Keratinocyte (primary cell): Measurements from ENCODE around the gene PLAU. TPM values are rescaled to one million over a fixed set of nuclear protein-coding genes. Genes with fewer than 3 reads are reported as not detected.
"Not testable (repeated sequence)": the region's sequence is repeated elsewhere in the genome, so short reads cannot be mapped to it uniquely, and the experiment has no call there.

ENCODE experiments used
- DNase-seq: peaks from one replicate; pipeline ENCODE4 v3.0.0-alpha.2; 2011; ENCODE audit warnings: low read depth, missing footprints, low spot score
- FAIRE-seq: peaks from 2 replicates; lab custom pipeline; 2011; peaks lifted over from hg19 to GRCh38; lab: Jason Lieb, UNC
- H2AFZ ChIP-seq: 2 replicates; pipeline ENCODE4 v1.6.0; 2012; ENCODE audit warnings: low read length, control low read depth, inconsistent platforms; ENCODE audit not compliant: control insufficient read depth
- H3K27ac ChIP-seq: 2 replicates; pipeline ENCODE4 v1.5.1; 2011; ENCODE audit warnings: low read length; ENCODE audit not compliant: control insufficient read depth, insufficient read depth
- H3K27me3 ChIP-seq: 3 replicates; pipeline ENCODE4 v1.6.0; 2011; ENCODE audit warnings: low read length; ENCODE audit not compliant: control insufficient read depth, insufficient read depth; ENCODE audit errors: extremely low read depth
- H3K36me3 ChIP-seq, 2 experiments: 2 replicates in 1 of 2; 3 replicates in 1 of 2; pipeline ENCODE4 v1.5.1; 2011; ENCODE audit warnings: low read length in 2 of 2, mild to moderate bottlenecking in 1 of 2; ENCODE audit not compliant: control insufficient read depth in 2 of 2, insufficient read depth in 2 of 2; ENCODE audit errors: extremely low read depth in 1 of 2
- H3K4me1 ChIP-seq: 3 replicates; pipeline ENCODE4 v1.5.1; 2011; ENCODE audit warnings: low read length; ENCODE audit not compliant: control insufficient read depth, insufficient read depth; ENCODE audit errors: extremely low read depth
- H3K4me2 ChIP-seq: 3 replicates; pipeline ENCODE4 v1.6.0; 2011; ENCODE audit warnings: low read depth, low read length; ENCODE audit not compliant: control insufficient read depth, insufficient read depth; ENCODE audit errors: extremely low read depth
- H3K4me3 ChIP-seq, 3 experiments: fragments of 200-600 bp in 1 of 3; sonication (generic) in 1 of 3; 2 replicates in 2 of 3; 3 replicates in 1 of 3; pipeline ENCODE4 v1.5.1; 2011 to 2016; ENCODE audit warnings: low read length in 3 of 3, mild to moderate bottlenecking in 3 of 3, control low read depth in 2 of 3, inconsistent platforms in 1 of 3, low read depth in 1 of 3, mixed read lengths in 1 of 3, mixed run types in 1 of 3, moderate library complexity in 1 of 3; ENCODE audit not compliant: control insufficient read depth in 2 of 3, insufficient read depth in 2 of 3; ENCODE audit errors: extremely low read depth in 1 of 3
- H3K79me2 ChIP-seq: 2 replicates; pipeline ENCODE4 v1.6.0; 2012; ENCODE audit warnings: low read length; ENCODE audit not compliant: control insufficient read depth, insufficient read depth
- H3K9ac ChIP-seq: 3 replicates; pipeline ENCODE4 v1.6.0; 2011; ENCODE audit warnings: low read length; ENCODE audit not compliant: control insufficient read depth, insufficient read depth; ENCODE audit errors: extremely low read depth
- H3K9me1 ChIP-seq: 3 replicates; pipeline ENCODE4 v1.6.0; 2011; ENCODE audit warnings: low read length; ENCODE audit not compliant: control insufficient read depth, insufficient read depth; ENCODE audit errors: extremely low read depth
- H3K9me3 ChIP-seq: 2 replicates; pipeline ENCODE4 v1.5.1; 2012; ENCODE audit warnings: low read depth, low read length; ENCODE audit not compliant: control insufficient read depth
- H4K20me1 ChIP-seq: 3 replicates; pipeline ENCODE4 v1.6.0; 2011; ENCODE audit warnings: low read length; ENCODE audit not compliant: control insufficient read depth, insufficient read depth; ENCODE audit errors: extremely low read depth
- EZH2 ChIP-seq: IDR thresholded peaks from one replicate; pipeline ENCODE4 v1.6.1; 2012; ENCODE audit warnings: inconsistent platforms, mild to moderate bottlenecking, low read length, moderate library complexity
- dilution Hi-C: fragments of 300-500 bp; cut with MboI; formaldehyde crosslinking; loops from one replicate; pipeline ENCODE4 v1.7.0; 2020; ENCODE audit warnings: low sequenced_read_pairs; ENCODE audit not compliant: extremely low pct_ligation_motif_present
- polyA plus RNA-seq, 5 experiments: library from polyadenylated mRNA; depleted of rRNA in 3 of 5; stranded (reverse) in 3 of 5; stranded (forward) in 1 of 5; unstranded in 1 of 5; fragments of >200 nt; gene quantifications; 1 replicate in 1 of 5; 2 replicates in 3 of 5; 3 replicates in 1 of 5; pipeline versions ENCODE4 v1.2.1 to v1.2.3, GENCODE V29; 2011 to 2012; ENCODE audit warnings: missing spikeins in 2 of 5, low read depth in 1 of 5, low replicate concordance in 1 of 5
- TF ChIP-seq, protein P1 (sequence below), 3 experiments: IDR thresholded peaks in 1 of 3; conservative IDR thresholded peaks in 1 of 3; optimal IDR thresholded peaks in 1 of 3; 2 replicates in 2 of 3; 3 replicates in 1 of 3; pipeline versions ENCODE3 to v1.5.1; 2011; ENCODE audit warnings: low read length in 3 of 3, mild to moderate bottlenecking in 3 of 3, moderate library complexity in 2 of 3, control low read depth in 1 of 3, inconsistent platforms in 1 of 3; ENCODE audit not compliant: insufficient read depth in 2 of 3; ENCODE audit errors: extremely low read depth in 1 of 3

Gene PLAU
- polyA plus RNA-seq, 1 donor (not counting 4 experiments of a cell fraction or from before 2014, with no cell fraction given) = 262 TPM

DNA sequence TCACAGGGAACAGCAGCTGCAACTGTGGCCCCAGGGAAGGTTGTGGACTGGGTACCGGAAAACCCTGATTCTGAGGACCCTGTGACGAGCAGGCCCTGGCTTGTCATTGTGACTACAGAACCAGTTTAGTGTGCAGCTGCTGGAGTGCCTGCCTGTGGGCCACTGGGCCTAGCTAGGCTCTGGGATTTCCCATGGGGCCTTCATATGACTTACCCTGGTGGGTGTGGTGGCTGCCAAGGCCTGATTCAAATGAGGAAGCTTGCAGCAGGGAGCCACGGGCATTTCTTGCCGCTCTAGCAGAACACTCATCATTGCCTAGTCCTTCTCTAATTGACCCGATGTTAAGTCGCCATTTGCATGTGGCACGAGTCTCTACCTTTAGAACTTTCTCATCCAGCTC is 21.9 kb upstream of the PLAU start:
- H3K4me3 ChIP-seq = peak overlapping the region in 2 of 3 experiments; percentile 26 to 45
- DNase-seq = peak; percentile 99
- H3K27me3 ChIP-seq = no peaks in the 10 kb centered on the region
- H3K27ac ChIP-seq = peak overlapping the region; percentile 96
- H3K9me3 ChIP-seq = no peaks in the 10 kb centered on the region
- H3K4me2 ChIP-seq = peak overlapping the region; percentile 82
- H3K79me2 ChIP-seq = no peaks in the 10 kb centered on the region
- TF ChIP-seq, protein P1, sequence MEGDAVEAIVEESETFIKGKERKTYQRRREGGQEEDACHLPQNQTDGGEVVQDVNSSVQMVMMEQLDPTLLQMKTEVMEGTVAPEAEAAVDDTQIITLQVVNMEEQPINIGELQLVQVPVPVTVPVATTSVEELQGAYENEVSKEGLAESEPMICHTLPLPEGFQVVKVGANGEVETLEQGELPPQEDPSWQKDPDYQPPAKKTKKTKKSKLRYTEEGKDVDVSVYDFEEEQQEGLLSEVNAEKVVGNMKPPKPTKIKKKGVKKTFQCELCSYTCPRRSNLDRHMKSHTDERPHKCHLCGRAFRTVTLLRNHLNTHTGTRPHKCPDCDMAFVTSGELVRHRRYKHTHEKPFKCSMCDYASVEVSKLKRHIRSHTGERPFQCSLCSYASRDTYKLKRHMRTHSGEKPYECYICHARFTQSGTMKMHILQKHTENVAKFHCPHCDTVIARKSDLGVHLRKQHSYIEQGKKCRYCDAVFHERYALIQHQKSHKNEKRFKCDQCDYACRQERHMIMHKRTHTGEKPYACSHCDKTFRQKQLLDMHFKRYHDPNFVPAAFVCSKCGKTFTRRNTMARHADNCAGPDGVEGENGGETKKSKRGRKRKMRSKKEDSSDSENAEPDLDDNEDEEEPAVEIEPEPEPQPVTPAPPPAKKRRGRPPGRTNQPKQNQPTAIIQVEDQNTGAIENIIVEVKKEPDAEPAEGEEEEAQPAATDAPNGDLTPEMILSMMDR (optimal IDR thresholded peaks at IDR 0.05 in 1 of 3, IDR thresholded peaks at IDR 0.05 in 1 of 3, conservative IDR thresholded peaks at IDR 0.05 in 1 of 3; ENCODE audit: extremely low read depth in 1 of 3, insufficient read depth in 2 of 3, low read length in 3 of 3) = no peak
- TF ChIP-seq EZH2 = no peak
- H3K9me1 ChIP-seq = no peaks in the 10 kb centered on the region
- dilution Hi-C loops = no loop called here
- no peak overlapping the region for H2AFZ ChIP-seq
- peak; percentile 86 for FAIRE-seq
- H3K4me1 ChIP-seq = peaks cover 65% of the 10 kb centered on the region
- H3K9ac ChIP-seq = peak overlapping the region; percentile 91
- no peaks in the 10 kb centered on the region for H3K36me3 ChIP-seq
- no peaks in the 10 kb centered on the region for H4K20me1 ChIP-seq

DNA sequence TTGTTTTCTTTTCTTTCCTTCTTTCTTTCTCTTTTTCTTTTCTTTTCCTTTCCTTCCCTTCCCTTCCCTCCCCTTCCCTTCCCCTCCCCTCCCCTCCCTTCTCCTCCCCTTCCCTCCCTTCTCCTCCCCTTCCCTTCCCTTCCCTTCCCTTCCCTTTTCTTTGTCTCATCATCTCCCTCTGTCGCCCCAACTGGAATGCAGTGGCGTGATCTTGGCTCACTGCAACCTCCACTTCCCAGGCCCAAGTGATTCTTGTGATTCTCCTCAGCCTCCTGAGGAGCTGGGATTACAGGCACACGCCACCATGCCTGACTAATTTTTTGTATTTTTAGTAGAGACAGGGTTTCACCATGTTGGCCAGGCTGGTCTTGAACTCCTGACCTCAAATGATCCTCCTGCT is 21.5 kb upstream of the PLAU start:
- H3K4me3 ChIP-seq, H3K9me3 ChIP-seq, H3K79me2 ChIP-seq, DNase-seq, H3K36me3 ChIP-seq, H3K27me3 ChIP-seq, H3K4me2 ChIP-seq, dilution Hi-C loops, H2AFZ ChIP-seq, H4K20me1 ChIP-seq, H3K9me1 ChIP-seq, FAIRE-seq: not testable (repeated sequence)
- H3K27ac ChIP-seq = peak overlapping the region; percentile 96
- H3K4me1 ChIP-seq = peaks cover 69% of the 10 kb centered on the region
- H3K9ac ChIP-seq = peak overlapping the region; percentile 49
- TF ChIP-seq, protein P1 (optimal IDR thresholded peaks at IDR 0.05 in 1 of 3, IDR thresholded peaks at IDR 0.05 in 1 of 3, conservative IDR thresholded peaks at IDR 0.05 in 1 of 3; ENCODE audit: extremely low read depth in 1 of 3, insufficient read depth in 2 of 3, low read length in 3 of 3) = peak in 1 of 3 experiments; percentile 8
